A673 (cell line): ENCODE data around the gene GSTO2. TPM values are rescaled to one million over a fixed set of nuclear protein-coding genes. Genes with fewer than 3 reads are reported as not detected.

Experiments used
- BruUV-seq: library from RNA; stranded (reverse); fragments of 400-500 nt; replicated peaks from 2 replicates; lab custom pipeline; 2021; lab: Mats Ljungman, UMichigan
- CTCF ChIA-PET: fragments of 300-600 bp; sonication (Branson Sonifier 250); formaldehyde crosslinking; loops from one replicate; lab custom pipeline; 2022; ENCODE audit warnings: antibody characterized with exemption; lab: Charles Lee
- POLR2A ChIA-PET: fragments of 300-600 bp; sonication (Branson Sonifier 250); formaldehyde crosslinking; loops from one replicate; lab custom pipeline; 2022; ENCODE audit warnings: antibody characterized with exemption; ENCODE audit not compliant: low non-redundant PET; lab: Charles Lee
- DNase-seq: peaks from one replicate; pipeline ENCODE4 v3.0.0-alpha.2; 2015; ENCODE audit warnings: low spot score
- H3K27ac ChIP-seq: fragments of 200-600 bp; sonication (generic); 2 replicates; pipeline ENCODE4 v1.5.1; 2016; ENCODE audit warnings: mixed run types, low read depth, mild to moderate bottlenecking, mixed read lengths, antibody characterized with exemption, low read length; ENCODE audit not compliant: poor library complexity, severe bottlenecking
- H3K27me3 ChIP-seq: fragments of 200-600 bp; sonication (generic); replicated peaks from 2 replicates; pipeline ENCODE4 v1.6.1; 2017; ENCODE audit warnings: mixed run types, low read depth, mild to moderate bottlenecking, mixed read lengths, antibody characterized with exemption, low read length; ENCODE audit not compliant: insufficient read depth, poor library complexity
- H3K36me3 ChIP-seq: fragments of 200-600 bp; sonication (generic); 2 replicates; pipeline ENCODE4 v1.6.1; 2016; ENCODE audit warnings: mixed run types, mild to moderate bottlenecking, mixed read lengths, antibody characterized with exemption, low read length; ENCODE audit not compliant: insufficient read depth, poor library complexity, severe bottlenecking
- H3K4me1 ChIP-seq: fragments of 200-600 bp; sonication (generic); 2 replicates; pipeline ENCODE4 v1.6.1; 2017; ENCODE audit warnings: mixed run types, mild to moderate bottlenecking, mixed read lengths, antibody characterized with exemption, low read length; ENCODE audit not compliant: insufficient read depth, poor library complexity, severe bottlenecking
- H3K4me3 ChIP-seq: fragments of 200-600 bp; sonication (generic); 2 replicates; pipeline ENCODE4 v1.5.1; 2016; ENCODE audit warnings: low read depth, mixed run types, mild to moderate bottlenecking, mixed read lengths, low read length; ENCODE audit not compliant: poor library complexity, severe bottlenecking
- H3K9me3 ChIP-seq: fragments of 200-600 bp; sonication (generic); 2 replicates; pipeline ENCODE4 v1.6.1; 2016; ENCODE audit warnings: mixed run types, low read depth, mild to moderate bottlenecking, mixed read lengths, antibody characterized with exemption, low read length; ENCODE audit not compliant: poor library complexity, severe bottlenecking
- CTCF ChIP-seq: fragments of 300-800, 200-600 bp; sonication (generic); conservative IDR thresholded peaks from 2 replicates; pipeline ENCODE4 v1.5.1; 2017; ENCODE audit warnings: low read depth, mild to moderate bottlenecking, antibody characterized with exemption, low read length, moderate library complexity, mixed read lengths
- EZH2 ChIP-seq: fragments of 200-600 bp; sonication (generic); IDR thresholded peaks from 2 replicates; pipeline ENCODE4 v1.6.1; 2017; ENCODE audit warnings: borderline replicate concordance, low read depth, mild to moderate bottlenecking, mixed read lengths, antibody characterized with exemption, low read length; ENCODE audit not compliant: poor library complexity, severe bottlenecking
- intact Hi-C: fragments of 100-400 bp; cut with micrococcal nuclease; formaldehyde crosslinking; loops from one replicate; pipeline ENCODE4 v1.10.0; 2022; ENCODE audit not compliant: unreplicated experiment
- total RNA-seq: library from RNA; stranded (reverse); gene quantifications from 2 replicates; pipeline ENCODE4 v1.2.3, GENCODE V29; 2021

The GSTO2 gene
- total RNA-seq, 1 experiment from 2014 or later, result 0.26 TPM

GRCh38 chr10:104349623-104350126 lies 80.7 kb downstream of the GSTO2 start:
- Histone ChIP-seq H3K4me1 (peaks cover 8% of the 10 kb centered on the region), H3K27me3 (no peaks in the 10 kb centered on the region), H3K4me3 (no peak overlapping the region), H3K9me3 (no peaks in the 10 kb centered on the region), H3K36me3 (no peaks in the 10 kb centered on the region), H3K27ac (no peak overlapping the region)
- ChIA-PET CTCF (interaction anchor here (2.2 to 3.5 kb wide), 2 partner anchors 44 to 75 kb away, joined by 5 to 18 read pairs; no protein-coding TSS in a partner anchor), POLR2A (no interaction called here)
- BruUV-seq, result no TSS peak
- DNase-seq, result no peak
- no peak for TF ChIP-seq EZH2
- TF ChIP-seq CTCF, result no peak
- intact Hi-C loops, result loop anchor here (1.0 kb wide), 2 partner anchors 44 to 58 kb away; no protein-coding TSS in a partner anchor

GRCh38 chr10:104350127-104350635 lies 81.2 kb downstream of the GSTO2 start:
- intact Hi-C loops, result loop anchor here (1.0 kb wide), 2 partner anchors 45 to 59 kb away; no protein-coding TSS in a partner anchor
- CTCF ChIA-PET, result interaction anchor here (1.8 to 3.5 kb wide), 3 partner anchors 44 to 75 kb away, joined by 5 to 18 read pairs (median 7); no protein-coding TSS in a partner anchor
- no TSS peak for BruUV-seq
- peak; percentile 82 for DNase-seq
- no peaks in the 10 kb centered on the region for H3K27me3 ChIP-seq
- peaks cover 8% of the 10 kb centered on the region for H3K4me1 ChIP-seq
- no peak overlapping the region for H3K4me3 ChIP-seq
- no peaks in the 10 kb centered on the region for H3K36me3 ChIP-seq
- POLR2A ChIA-PET, result no interaction called here
- no peak for TF ChIP-seq EZH2
- TF ChIP-seq CTCF, result peak; percentile 69
- H3K27ac ChIP-seq, result no peak overlapping the region
- no peaks in the 10 kb centered on the region for H3K9me3 ChIP-seq

- intact Hi-C loops, result no loop called here
- H3K27me3 ChIP-seq, result no peaks in the 10 kb centered on the region
- no peak for TF ChIP-seq CTCF
- no peak for TF ChIP-seq EZH2
- no peak for DNase-seq
- H3K36me3 ChIP-seq, result no peaks in the 10 kb centered on the region
- POLR2A ChIA-PET, result no interaction called here
- H3K9me3 ChIP-seq, result no peaks in the 10 kb centered on the region
- H3K4me1 ChIP-seq, result peaks cover 8% of the 10 kb centered on the region
- CTCF ChIA-PET, result interaction anchor here (0.9 to 3.5 kb wide), 4 partner anchors 45 to 76 kb away, joined by 3 to 18 read pairs (median 6); no protein-coding TSS in a partner anchor
- no TSS peak for BruUV-seq
- H3K4me3 ChIP-seq, result no peak overlapping the region
- H3K27ac ChIP-seq, result no peak overlapping the region
Measured at GRCh38 chr10:104351061-104351702, 82.2 kb downstream of the GSTO2 start.
